ENCODE data around the gene ROBO1.

ROBO1 gene

GRCh38 chr3:78665776-78666469, 1101.9 kb downstream of the ROBO1 start:
- no peak overlapping the region for H3K27ac ChIP-seq
- TF ChIP-seq ZFX (IDR thresholded peaks at IDR 0.05; ENCODE audit: borderline replicate concordance) (no peak), CTCF (IDR thresholded peaks at IDR 0.05) (no peak)

- no peak overlapping the region for H3K27ac ChIP-seq
- no peak for TF ChIP-seq CTCF (IDR thresholded peaks at IDR 0.05)
- TF ChIP-seq ZFX (IDR thresholded peaks at IDR 0.05; ENCODE audit: borderline replicate concordance): no peak
Measured at GRCh38 chr3:78665101-78665500, 1102.7 kb downstream of the ROBO1 start.

- H3K27ac ChIP-seq: no peak overlapping the region
- TF ChIP-seq ZFX (IDR thresholded peaks at IDR 0.05; ENCODE audit: borderline replicate concordance): no peak
- no peak for TF ChIP-seq CTCF (IDR thresholded peaks at IDR 0.05)
Measured at GRCh38 chr3:78660957-78661356, 1106.8 kb downstream of the ROBO1 start.

GRCh38 chr3:78659386-78659987, 1108.3 kb downstream of the ROBO1 start:
- no peak for TF ChIP-seq ZFX (IDR thresholded peaks at IDR 0.05; ENCODE audit: borderline replicate concordance)
- TF ChIP-seq CTCF (IDR thresholded peaks at IDR 0.05): peak; percentile 77
- no peak overlapping the region for H3K27ac ChIP-seq

GRCh38 chr3:78647726-78648125, 1120.1 kb downstream of the ROBO1 start:
- TF ChIP-seq ZFX (IDR thresholded peaks at IDR 0.05; ENCODE audit: borderline replicate concordance) (no peak), CTCF (IDR thresholded peaks at IDR 0.05) (no peak)
- no peak overlapping the region for H3K27ac ChIP-seq

GRCh38 chr3:78645628-78646310, 1122.0 kb downstream of the ROBO1 start:
- TF ChIP-seq CTCF (IDR thresholded peaks at IDR 0.05) (peak; percentile 82), ZFX (IDR thresholded peaks at IDR 0.05; ENCODE audit: borderline replicate concordance) (no peak)
- H3K27ac ChIP-seq: no peak overlapping the region

- H3K27ac ChIP-seq: no peak overlapping the region
- TF ChIP-seq ZFX (IDR thresholded peaks at IDR 0.05; ENCODE audit: borderline replicate concordance): no peak
- no peak for TF ChIP-seq CTCF (IDR thresholded peaks at IDR 0.05)
Measured at GRCh38 chr3:78644847-78645246, 1123.0 kb downstream of the ROBO1 start.
